ENCODE results near the gene CRIP2.

GRCh38 chr14:105453847-105454246, 20.8 kb upstream of the CRIP2 start:
- no peak for TF ChIP-seq CTCF (IDR thresholded peaks at IDR 0.05; ENCODE audit: insufficient read depth, low read depth, low read length)
- TF ChIP-seq EZH2 (IDR thresholded peaks at IDR 0.05; ENCODE audit: insufficient read depth, low read length) = no peak
